Neutrophil (primary cell): ENCODE data around the gene CCDC201.
"Not testable (repeated sequence)": the region's sequence is repeated elsewhere in the genome, so short reads cannot be mapped to it uniquely, and the experiment has no call there.

ENCODE experiments used
- H3K27ac ChIP-seq: fragments of 200-600 bp; sonication (generic); 2 replicates; pipeline ENCODE4 v1.5.1; 2016; ENCODE audit warnings: mild to moderate bottlenecking, moderate library complexity
- H3K27me3 ChIP-seq: fragments of 200-600 bp; sonication (generic); 2 replicates; pipeline ENCODE4 v1.6.0; 2016; ENCODE audit warnings: mild to moderate bottlenecking
- H3K36me3 ChIP-seq: fragments of 200-600 bp; sonication (generic); 2 replicates; pipeline ENCODE4 v1.5.1; 2017
- H3K4me1 ChIP-seq, 2 experiments: fragments of 200-600 bp in 1 of 2; sonication (generic) in 1 of 2; 1 replicate in 1 of 2; 2 replicates in 1 of 2; pipeline versions ENCODE4 v1.5.1 to v1.6.1; 2013 to 2016; ENCODE audit warnings: low read depth in 1 of 2, low read length in 1 of 2, mild to moderate bottlenecking in 1 of 2, moderate library complexity in 1 of 2; ENCODE audit not compliant: control insufficient read depth in 1 of 2, insufficient read depth in 1 of 2
- H3K4me3 ChIP-seq, 2 experiments: fragments of 200-600 bp in 1 of 2; sonication (generic) in 1 of 2; 1 replicate in 1 of 2; 2 replicates in 1 of 2; pipeline ENCODE4 v1.5.1; 2013 to 2016; ENCODE audit warnings: low read depth in 1 of 2, low read length in 1 of 2, mild to moderate bottlenecking in 1 of 2, moderate library complexity in 1 of 2
- H3K9me3 ChIP-seq: fragments of 200-600 bp; sonication (generic); 2 replicates; pipeline ENCODE4 v1.5.1; 2016
- CTCF ChIP-seq: fragments of 200-600 bp; sonication (generic); IDR thresholded peaks from 2 replicates; pipeline ENCODE4 v1.5.1; 2016; ENCODE audit warnings: antibody characterized with exemption

CCDC201 gene

GRCh38 chr7:45867471-45867870 is 5.4 kb downstream of the CCDC201 start:
- no peak overlapping the region for H3K27ac ChIP-seq
- no peaks in the 10 kb centered on the region for H3K27me3 ChIP-seq
- H3K4me3 ChIP-seq = no peak overlapping the region
- H3K36me3 ChIP-seq = no peaks in the 10 kb centered on the region
- no peaks in the 10 kb centered on the region for H3K9me3 ChIP-seq
- TF ChIP-seq CTCF = no peak
- H3K4me1 ChIP-seq = no peaks in the 10 kb centered on the region

- Histone ChIP-seq H3K27me3 (no peaks in the 10 kb centered on the region), H3K36me3 (no peaks in the 10 kb centered on the region), H3K4me1 (no peaks in the 10 kb centered on the region), H3K4me3 (no peak overlapping the region), H3K9me3 (no peaks in the 10 kb centered on the region), H3K27ac (no peak overlapping the region)
- no peak for TF ChIP-seq CTCF
Measured at GRCh38 chr7:45865594-45866410, 7.1 kb downstream of the CCDC201 start.

GRCh38 chr7:45863715-45864114 is 9.2 kb downstream of the CCDC201 start:
- H3K27me3 ChIP-seq = peaks cover 6% of the 10 kb centered on the region
- no peaks in the 10 kb centered on the region for H3K4me1 ChIP-seq
- H3K27ac ChIP-seq = no peak overlapping the region
- H3K36me3 ChIP-seq = no peaks in the 10 kb centered on the region
- H3K4me3 ChIP-seq = no peak overlapping the region
- TF ChIP-seq CTCF = no peak
- no peaks in the 10 kb centered on the region for H3K9me3 ChIP-seq

- H3K4me3 ChIP-seq, H3K36me3 ChIP-seq, H3K4me1 ChIP-seq, H3K9me3 ChIP-seq, H3K27me3 ChIP-seq, H3K27ac ChIP-seq: not testable (repeated sequence)
Measured at GRCh38 chr7:45856888-45857287, 16.0 kb downstream of the CCDC201 start.

GRCh38 chr7:45855680-45856079 is 17.2 kb downstream of the CCDC201 start:
- not testable (repeated sequence) for H3K27ac ChIP-seq, H3K27me3 ChIP-seq, H3K9me3 ChIP-seq, H3K4me3 ChIP-seq, H3K4me1 ChIP-seq, H3K36me3 ChIP-seq

- not testable (repeated sequence) for H3K27ac ChIP-seq
Measured at GRCh38 chr7:45853491-45853890, 19.4 kb downstream of the CCDC201 start.

GRCh38 chr7:45852984-45853383 is 19.9 kb downstream of the CCDC201 start:
- H3K4me3 ChIP-seq, H3K27me3 ChIP-seq, H3K9me3 ChIP-seq, H3K27ac ChIP-seq, H3K4me1 ChIP-seq, H3K36me3 ChIP-seq: not testable (repeated sequence)

More at GRCh38 chr7:45853491-45853890, 19.4 kb downstream of the CCDC201 start:
- not testable (repeated sequence) for H3K27me3 ChIP-seq, H3K9me3 ChIP-seq, H3K4me3 ChIP-seq, H3K36me3 ChIP-seq, H3K4me1 ChIP-seq

- not testable (repeated sequence) for H3K27me3 ChIP-seq, H3K4me1 ChIP-seq, H3K4me3 ChIP-seq, H3K36me3 ChIP-seq, H3K9me3 ChIP-seq, H3K27ac ChIP-seq
Measured at GRCh38 chr7:45848734-45849133, 24.1 kb downstream of the CCDC201 start.

- H3K9me3 ChIP-seq, H3K27me3 ChIP-seq, H3K4me3 ChIP-seq, H3K27ac ChIP-seq, H3K36me3 ChIP-seq, H3K4me1 ChIP-seq: not testable (repeated sequence)
Measured at GRCh38 chr7:45846536-45846935, 26.3 kb downstream of the CCDC201 start.

- H3K4me1 ChIP-seq, H3K4me3 ChIP-seq, H3K27ac ChIP-seq, H3K27me3 ChIP-seq, H3K36me3 ChIP-seq, H3K9me3 ChIP-seq: not testable (repeated sequence)
Measured at GRCh38 chr7:45841926-45842717, 30.8 kb downstream of the CCDC201 start.

GRCh38 chr7:45838852-45839251 is 34.0 kb downstream of the CCDC201 start:
- not testable (repeated sequence) for H3K36me3 ChIP-seq, H3K27ac ChIP-seq, H3K9me3 ChIP-seq, H3K27me3 ChIP-seq, H3K4me1 ChIP-seq, H3K4me3 ChIP-seq
